Nephron progenitor cell (in vitro differentiated cells): ENCODE data around the gene FIBIN.
A peak's percentile ranks its signal among the peaks of the same experiment; 100 is the strongest.

ENCODE experiments used
- DNase-seq: peaks from one replicate; pipeline ENCODE4 v3.0.0; 2021
- H3K27ac Mint-ChIP-seq: 2 replicates; pipeline ENCODE4 v1.8.0; 2021; ENCODE audit warnings: mild to moderate bottlenecking, moderate library complexity, mixed read lengths
- H3K27me3 Mint-ChIP-seq: 2 replicates; pipeline ENCODE4 v1.8.0; 2021; ENCODE audit warnings: mild to moderate bottlenecking, low read depth, mixed read lengths; ENCODE audit not compliant: poor library complexity
- H3K36me3 Mint-ChIP-seq: 2 replicates; pipeline ENCODE4 v1.8.0; 2021; ENCODE audit warnings: low read depth, mixed read lengths
- H3K4me1 Mint-ChIP-seq: 2 replicates; pipeline ENCODE4 v1.8.0; 2021; ENCODE audit warnings: mixed read lengths
- H3K4me3 Mint-ChIP-seq: 2 replicates; pipeline ENCODE4 v1.8.0; 2021; ENCODE audit warnings: mild to moderate bottlenecking, moderate library complexity, mixed read lengths
- H3K9me3 Mint-ChIP-seq: 2 replicates; pipeline ENCODE4 v1.8.0; 2021; ENCODE audit warnings: mild to moderate bottlenecking, moderate library complexity, mixed read lengths
- TF ChIP-seq, protein P1 (sequence below): fragments of 200-600 bp; sonication (generic); IDR thresholded peaks from 2 replicates; pipeline ENCODE4 v1.5.0; 2021; ENCODE audit warnings: antibody characterized with exemption

FIBIN gene

GRCh38 chr11:27008811-27009535 is 15.1 kb downstream of the FIBIN start:
- DNase-seq, result no peak
- H3K27ac Mint-ChIP-seq, result no peak overlapping the region
- no peaks in the 10 kb centered on the region for H3K36me3 Mint-ChIP-seq
- TF ChIP-seq, protein P1, sequence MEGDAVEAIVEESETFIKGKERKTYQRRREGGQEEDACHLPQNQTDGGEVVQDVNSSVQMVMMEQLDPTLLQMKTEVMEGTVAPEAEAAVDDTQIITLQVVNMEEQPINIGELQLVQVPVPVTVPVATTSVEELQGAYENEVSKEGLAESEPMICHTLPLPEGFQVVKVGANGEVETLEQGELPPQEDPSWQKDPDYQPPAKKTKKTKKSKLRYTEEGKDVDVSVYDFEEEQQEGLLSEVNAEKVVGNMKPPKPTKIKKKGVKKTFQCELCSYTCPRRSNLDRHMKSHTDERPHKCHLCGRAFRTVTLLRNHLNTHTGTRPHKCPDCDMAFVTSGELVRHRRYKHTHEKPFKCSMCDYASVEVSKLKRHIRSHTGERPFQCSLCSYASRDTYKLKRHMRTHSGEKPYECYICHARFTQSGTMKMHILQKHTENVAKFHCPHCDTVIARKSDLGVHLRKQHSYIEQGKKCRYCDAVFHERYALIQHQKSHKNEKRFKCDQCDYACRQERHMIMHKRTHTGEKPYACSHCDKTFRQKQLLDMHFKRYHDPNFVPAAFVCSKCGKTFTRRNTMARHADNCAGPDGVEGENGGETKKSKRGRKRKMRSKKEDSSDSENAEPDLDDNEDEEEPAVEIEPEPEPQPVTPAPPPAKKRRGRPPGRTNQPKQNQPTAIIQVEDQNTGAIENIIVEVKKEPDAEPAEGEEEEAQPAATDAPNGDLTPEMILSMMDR, result no peak
- peaks cover 25% of the 10 kb centered on the region for H3K4me1 Mint-ChIP-seq
- H3K4me3 Mint-ChIP-seq, result no peak overlapping the region
- no peaks in the 10 kb centered on the region for H3K9me3 Mint-ChIP-seq
- H3K27me3 Mint-ChIP-seq, result peaks cover 6% of the 10 kb centered on the region

DNA sequence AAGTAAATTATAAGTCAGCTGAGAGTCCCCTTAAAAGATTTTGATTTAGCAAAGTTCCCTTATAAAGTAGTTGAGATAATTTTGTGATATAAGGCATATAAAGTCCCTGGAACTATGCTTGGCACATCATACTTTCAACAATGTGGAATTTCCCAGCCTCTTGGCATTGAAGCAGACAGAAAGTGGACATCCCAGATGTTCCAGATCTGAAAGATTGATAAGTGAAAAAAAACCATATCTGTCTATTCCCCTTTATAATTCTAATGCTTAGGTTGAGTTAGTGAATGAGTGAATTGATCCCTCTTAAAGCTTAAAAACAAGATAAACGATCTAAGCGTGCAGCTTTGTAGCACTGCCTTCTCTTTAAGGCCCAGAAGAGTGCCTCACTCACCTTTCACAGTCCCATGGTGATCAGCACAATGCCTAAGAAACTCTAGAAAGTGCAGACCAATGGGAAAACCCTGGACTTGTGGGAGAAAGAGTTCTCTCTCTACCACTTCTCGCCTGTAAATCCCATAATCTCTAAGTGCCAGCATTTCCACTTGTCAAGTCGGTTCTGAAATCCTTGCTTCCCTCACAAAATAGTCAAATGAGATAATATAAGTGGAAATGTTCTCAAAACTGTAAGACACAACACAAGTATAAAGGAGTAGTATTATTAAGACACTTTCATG is 17.8 kb downstream of the FIBIN start:
- no peaks in the 10 kb centered on the region for H3K9me3 Mint-ChIP-seq
- TF ChIP-seq, protein P1, result no peak
- no peak for DNase-seq
- H3K36me3 Mint-ChIP-seq, result no peaks in the 10 kb centered on the region
- no peak overlapping the region for H3K4me3 Mint-ChIP-seq
- peaks cover 25% of the 10 kb centered on the region for H3K4me1 Mint-ChIP-seq
- no peak overlapping the region for H3K27ac Mint-ChIP-seq
- no peaks in the 10 kb centered on the region for H3K27me3 Mint-ChIP-seq

GRCh38 chr11:27012234-27012921 is 18.5 kb downstream of the FIBIN start:
- no peaks in the 10 kb centered on the region for H3K36me3 Mint-ChIP-seq
- no peak overlapping the region for H3K4me3 Mint-ChIP-seq
- DNase-seq, result no peak
- no peak overlapping the region for H3K27ac Mint-ChIP-seq
- TF ChIP-seq, protein P1, result no peak
- H3K27me3 Mint-ChIP-seq, result no peaks in the 10 kb centered on the region
- H3K4me1 Mint-ChIP-seq, result peaks cover 25% of the 10 kb centered on the region
- H3K9me3 Mint-ChIP-seq, result no peaks in the 10 kb centered on the region

- H3K4me3 Mint-ChIP-seq, result no peak overlapping the region
- TF ChIP-seq, protein P1, result no peak
- H3K36me3 Mint-ChIP-seq, result no peaks in the 10 kb centered on the region
- DNase-seq, result no peak
- H3K27me3 Mint-ChIP-seq, result no peaks in the 10 kb centered on the region
- H3K4me1 Mint-ChIP-seq, result peaks cover 25% of the 10 kb centered on the region
- H3K27ac Mint-ChIP-seq, result peak overlapping the region; percentile 30
- H3K9me3 Mint-ChIP-seq, result no peaks in the 10 kb centered on the region
Measured at GRCh38 chr11:27013781-27014361, 20.0 kb downstream of the FIBIN start.

- no peak for DNase-seq
- H3K9me3 Mint-ChIP-seq, result no peaks in the 10 kb centered on the region
- no peaks in the 10 kb centered on the region for H3K4me1 Mint-ChIP-seq
- H3K36me3 Mint-ChIP-seq, result no peaks in the 10 kb centered on the region
- TF ChIP-seq, protein P1, result no peak
- no peak overlapping the region for H3K27ac Mint-ChIP-seq
- peaks cover 3% of the 10 kb centered on the region for H3K27me3 Mint-ChIP-seq
- H3K4me3 Mint-ChIP-seq, result no peak overlapping the region
Measured at GRCh38 chr11:27018902-27019529, 25.1 kb downstream of the FIBIN start.
